ENCODE measurements around the gene CEP120.

The CEP120 gene

GRCh38 chr5:123305751-123306150 lies 117.5 kb downstream of the CEP120 start:
- no peak overlapping the region for H3K27ac ChIP-seq
- TF ChIP-seq ZFX (IDR thresholded peaks at IDR 0.05) = no peak
- no peak for TF ChIP-seq CTCF (conservative IDR thresholded peaks at IDR 0.05)

- TF ChIP-seq ZFX (IDR thresholded peaks at IDR 0.05) (no peak), CTCF (conservative IDR thresholded peaks at IDR 0.05) (no peak)
- H3K27ac ChIP-seq = no peak overlapping the region
These were observed 118.4 kb downstream of the CEP120 start for GRCh38 chr5:123304777-123305316.

GRCh38 chr5:123303802-123304201 lies 119.4 kb downstream of the CEP120 start:
- no peak overlapping the region for H3K27ac ChIP-seq
- TF ChIP-seq ZFX (IDR thresholded peaks at IDR 0.05) (no peak), CTCF (conservative IDR thresholded peaks at IDR 0.05) (no peak)

GRCh38 chr5:123300266-123300665 lies 122.9 kb downstream of the CEP120 start:
- TF ChIP-seq CTCF (conservative IDR thresholded peaks at IDR 0.05) (no peak), ZFX (IDR thresholded peaks at IDR 0.05) (no peak)
- H3K27ac ChIP-seq = no peak overlapping the region

GRCh38 chr5:123299136-123299535 lies 124.1 kb downstream of the CEP120 start:
- H3K27ac ChIP-seq = no peak overlapping the region
- TF ChIP-seq ZFX (IDR thresholded peaks at IDR 0.05) (no peak), CTCF (conservative IDR thresholded peaks at IDR 0.05) (no peak)

- no peak overlapping the region for H3K27ac ChIP-seq
- no peak for TF ChIP-seq CTCF (conservative IDR thresholded peaks at IDR 0.05)
- no peak for TF ChIP-seq ZFX (IDR thresholded peaks at IDR 0.05)
These were observed 124.7 kb downstream of the CEP120 start for GRCh38 chr5:123298335-123299030.

- no peak overlapping the region for H3K27ac ChIP-seq
- no peak for TF ChIP-seq ZFX (IDR thresholded peaks at IDR 0.05)
These were observed 125.3 kb downstream of the CEP120 start for GRCh38 chr5:123297866-123298265.

All from C4-2B (cell line).